Peyer's patch (tissue), 4 donors: ENCODE measurements around the gene GTPBP8. TPM values are rescaled to one million over a fixed set of nuclear protein-coding genes. Genes with fewer than 3 reads are reported as not detected.

Source experiments
- DNase-seq, 3 donors: peaks; one replicate each; pipeline ENCODE4 v3.0.0-alpha.2; 2017 to 2019
- H3K27ac ChIP-seq, 4 donors: fragments of 200-600 bp; sonication (generic); one replicate each; pipeline ENCODE4 v1.5.1; 2016 to 2019
- H3K27me3 ChIP-seq, 2 donors: fragments of 200-600 bp; sonication (generic); one replicate each; pipeline ENCODE4 v1.5.1; 2019
- H3K36me3 ChIP-seq, 3 donors: fragments of 200-600 bp; sonication (generic); one replicate each; pipeline ENCODE4 v1.5.1; 2016 to 2019
- H3K4me1 ChIP-seq, 4 donors: fragments of 200-600 bp; sonication (generic); one replicate each; pipeline ENCODE4 v1.5.1; 2016 to 2019
- H3K4me3 ChIP-seq, 4 donors: fragments of 200-600 bp; sonication (generic); 1 replicate in 3 of 4; 2 replicates in 1 of 4; pipeline ENCODE4 v1.5.1; 2016 to 2019; ENCODE audit warnings: mild to moderate bottlenecking in 1 of 4
- H3K9me3 ChIP-seq, 4 donors: fragments of 200-600 bp; sonication (generic); one replicate each; pipeline ENCODE4 v1.5.1; 2016 to 2019; ENCODE audit warnings: mild to moderate bottlenecking in 1 of 4
- POLR2A ChIP-seq, 2 donors: fragments of 450-650 bp; IDR thresholded peaks; one replicate each; pipeline ENCODE4 v1.5.1; 2017; ENCODE audit warnings: antibody characterized with exemption in 2 of 2, mild to moderate bottlenecking in 2 of 2, moderate library complexity in 2 of 2
- total RNA-seq, 4 donors: library from RNA; depleted of rRNA; stranded (reverse); fragments of >200 nt; gene quantifications; one replicate each; pipeline ENCODE4 v1.1.0, GENCODE V29; 2016
- TF ChIP-seq, protein P1 (sequence below), 6 experiments: fragments of 450-650 bp in 4 of 6; fragments of 200-600 bp in 2 of 6; sonication (generic) in 1 of 6; IDR thresholded peaks; one replicate each; pipeline ENCODE4 v1.5.1; 2017 to 2019; ENCODE audit warnings: antibody characterized with exemption in 6 of 6, mild to moderate bottlenecking in 3 of 6, moderate library complexity in 1 of 6

GTPBP8 gene
- total RNA-seq, 4 donors from 2014 or later, result 27.9 to 43.7 (median 33.5) TPM

DNA sequence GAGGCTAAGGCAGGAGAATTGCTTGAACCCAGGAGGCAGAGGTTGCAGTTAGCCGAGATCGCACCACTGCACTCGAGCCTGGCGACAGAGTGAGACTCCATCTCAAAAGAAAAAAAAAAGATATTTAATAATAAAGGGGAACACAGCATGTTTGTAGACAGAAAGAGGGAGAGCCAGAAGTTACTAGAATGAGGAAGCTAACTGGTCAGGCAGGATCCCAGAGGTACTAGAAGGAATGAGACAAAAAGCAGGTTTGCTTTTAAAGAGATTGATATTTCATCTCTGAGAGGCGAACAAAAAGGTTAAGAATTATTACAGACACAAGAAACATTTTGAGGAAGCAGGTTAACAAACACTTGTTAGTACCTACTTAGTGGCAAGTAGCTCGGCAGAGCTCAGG, 25.1 kb upstream of the GTPBP8 start:
- H3K27ac ChIP-seq, result no peak overlapping the region
- H3K4me1 ChIP-seq, result no peaks in the 10 kb centered on the region
- H3K9me3 ChIP-seq, result peaks cover 0 to 8% (median 0%) of the 10 kb centered on the region in 4 donors
- H3K27me3 ChIP-seq, result no peaks in the 10 kb centered on the region
- TF ChIP-seq POLR2A (IDR thresholded peaks at IDR 0.05), result no peak
- TF ChIP-seq, protein P1, sequence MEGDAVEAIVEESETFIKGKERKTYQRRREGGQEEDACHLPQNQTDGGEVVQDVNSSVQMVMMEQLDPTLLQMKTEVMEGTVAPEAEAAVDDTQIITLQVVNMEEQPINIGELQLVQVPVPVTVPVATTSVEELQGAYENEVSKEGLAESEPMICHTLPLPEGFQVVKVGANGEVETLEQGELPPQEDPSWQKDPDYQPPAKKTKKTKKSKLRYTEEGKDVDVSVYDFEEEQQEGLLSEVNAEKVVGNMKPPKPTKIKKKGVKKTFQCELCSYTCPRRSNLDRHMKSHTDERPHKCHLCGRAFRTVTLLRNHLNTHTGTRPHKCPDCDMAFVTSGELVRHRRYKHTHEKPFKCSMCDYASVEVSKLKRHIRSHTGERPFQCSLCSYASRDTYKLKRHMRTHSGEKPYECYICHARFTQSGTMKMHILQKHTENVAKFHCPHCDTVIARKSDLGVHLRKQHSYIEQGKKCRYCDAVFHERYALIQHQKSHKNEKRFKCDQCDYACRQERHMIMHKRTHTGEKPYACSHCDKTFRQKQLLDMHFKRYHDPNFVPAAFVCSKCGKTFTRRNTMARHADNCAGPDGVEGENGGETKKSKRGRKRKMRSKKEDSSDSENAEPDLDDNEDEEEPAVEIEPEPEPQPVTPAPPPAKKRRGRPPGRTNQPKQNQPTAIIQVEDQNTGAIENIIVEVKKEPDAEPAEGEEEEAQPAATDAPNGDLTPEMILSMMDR (IDR thresholded peaks at IDR 0.05), result no peak
- no peak for DNase-seq
- H3K4me3 ChIP-seq, result no peak overlapping the region
- no peaks in the 10 kb centered on the region for H3K36me3 ChIP-seq

DNA sequence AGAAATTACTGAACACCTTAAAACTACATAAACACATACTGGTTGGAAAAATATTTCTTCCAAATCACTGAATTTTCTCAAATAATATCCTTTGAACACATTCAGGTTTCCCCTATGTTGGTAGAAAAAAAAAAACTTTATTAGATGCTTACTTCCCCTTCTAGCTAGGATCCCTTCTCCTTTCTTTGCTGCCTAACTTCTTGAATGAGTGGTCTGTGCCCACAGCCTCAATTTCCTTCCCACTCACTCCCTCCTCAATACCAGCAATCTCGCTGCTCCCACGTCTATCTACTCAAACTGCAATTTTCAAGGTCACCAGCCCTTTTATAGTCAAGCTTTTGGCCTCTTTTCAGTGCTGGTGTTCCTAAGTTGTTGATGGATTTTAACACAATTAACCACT, 24.2 kb upstream of the GTPBP8 start:
- Histone ChIP-seq H3K4me1 (no peaks in the 10 kb centered on the region), H3K4me3 (no peak overlapping the region), H3K27ac (no peak overlapping the region), H3K36me3 (no peaks in the 10 kb centered on the region), H3K9me3 (peaks cover 0 to 8% (median 0%) of the 10 kb centered on the region in 4 donors), H3K27me3 (no peaks in the 10 kb centered on the region)
- TF ChIP-seq, protein P1 (IDR thresholded peaks at IDR 0.05), result no peak
- no peak for TF ChIP-seq POLR2A (IDR thresholded peaks at IDR 0.05)
- no peak for DNase-seq

DNA sequence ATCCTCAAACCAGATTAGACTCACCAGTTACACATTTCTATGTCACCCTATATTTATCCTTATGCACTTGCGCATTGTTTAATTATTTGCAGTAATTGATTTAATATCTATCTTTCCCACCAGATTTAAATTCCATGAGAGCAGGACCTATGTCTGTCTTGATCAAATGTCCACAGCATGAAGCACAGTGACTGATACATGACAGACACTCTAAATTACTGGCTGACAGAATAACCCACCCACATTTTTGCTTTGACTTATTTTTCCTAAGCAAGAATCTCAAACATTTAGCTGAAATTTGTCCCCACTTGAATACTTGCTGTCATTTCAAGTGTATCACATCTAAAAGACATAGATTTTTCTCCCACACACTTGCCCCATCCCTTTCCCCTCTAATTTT, 23.4 kb upstream of the GTPBP8 start:
- no peak for TF ChIP-seq POLR2A (IDR thresholded peaks at IDR 0.05)
- TF ChIP-seq, protein P1 (IDR thresholded peaks at IDR 0.05), result no peak
- Histone ChIP-seq H3K4me1 (no peaks in the 10 kb centered on the region), H3K4me3 (no peak overlapping the region), H3K9me3 (peaks cover 0 to 8% (median 0%) of the 10 kb centered on the region in 4 donors), H3K27me3 (no peaks in the 10 kb centered on the region), H3K36me3 (no peaks in the 10 kb centered on the region), H3K27ac (no peak overlapping the region)
- DNase-seq, result no peak

DNA sequence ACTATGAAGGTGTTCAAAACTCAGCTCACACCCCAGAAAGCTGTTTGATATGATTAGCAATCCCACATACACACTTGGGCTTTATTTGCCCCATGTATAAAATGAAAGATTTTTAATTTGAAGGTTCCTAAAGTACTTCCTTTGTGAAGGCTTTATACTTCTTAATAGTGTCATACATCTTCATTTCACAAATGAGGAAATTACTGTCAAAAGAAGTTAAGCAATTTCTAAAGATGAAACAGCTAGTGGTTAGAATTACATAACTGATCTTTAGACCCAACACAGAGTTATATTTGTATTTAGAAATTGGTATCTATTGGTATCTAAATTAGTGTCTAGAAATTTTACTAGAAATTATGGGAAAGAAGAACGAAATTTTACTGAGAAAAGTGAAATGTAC, 23.0 kb upstream of the GTPBP8 start:
- Histone ChIP-seq H3K9me3 (peaks cover 0 to 8% (median 0%) of the 10 kb centered on the region in 4 donors), H3K4me3 (no peak overlapping the region), H3K4me1 (no peaks in the 10 kb centered on the region), H3K36me3 (no peaks in the 10 kb centered on the region), H3K27ac (no peak overlapping the region), H3K27me3 (no peaks in the 10 kb centered on the region)
- TF ChIP-seq POLR2A (IDR thresholded peaks at IDR 0.05), result no peak
- TF ChIP-seq, protein P1 (IDR thresholded peaks at IDR 0.05), result no peak
- no peak for DNase-seq

DNA sequence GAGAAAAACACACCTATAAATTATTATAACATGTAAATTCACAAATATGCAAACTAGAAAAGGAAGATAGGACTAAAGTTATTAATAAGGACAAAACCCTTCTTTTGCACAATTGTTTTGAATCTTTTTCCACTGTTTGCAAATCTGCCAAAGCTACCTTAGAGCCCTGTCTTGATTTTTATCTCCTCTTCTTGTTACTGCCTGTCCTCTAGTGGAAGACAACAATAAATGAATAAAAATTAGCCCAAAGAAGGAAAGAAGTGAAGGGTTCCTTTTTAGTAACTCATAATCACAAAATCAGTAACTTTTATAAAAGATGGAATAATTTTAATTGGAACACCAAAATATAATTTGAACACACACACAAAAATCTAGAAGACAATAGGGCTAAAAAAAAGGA, 18.6 kb upstream of the GTPBP8 start:
- no peaks in the 10 kb centered on the region for H3K4me1 ChIP-seq
- H3K36me3 ChIP-seq, result no peaks in the 10 kb centered on the region
- no peak overlapping the region for H3K4me3 ChIP-seq
- no peak for DNase-seq
- no peaks in the 10 kb centered on the region for H3K27me3 ChIP-seq
- H3K27ac ChIP-seq, result no peak overlapping the region
- no peak for TF ChIP-seq POLR2A (IDR thresholded peaks at IDR 0.05)
- TF ChIP-seq, protein P1 (IDR thresholded peaks at IDR 0.05), result no peak
- H3K9me3 ChIP-seq, result no peaks in the 10 kb centered on the region
